GM23338 (cell line): ENCODE data around the gene ODF4. TPM values are rescaled to one million over a fixed set of nuclear protein-coding genes. Genes with fewer than 3 reads are reported as not detected.

Experiments used
- ATAC-seq: fragments of 200-7000 bp; cut with Tn5 transposase; 3 replicates; pipeline ENCODE4 v1.9.1; 2020
- DNase-seq: peaks from one replicate; pipeline ENCODE4 v3.0.0-alpha.2; 2015; ENCODE audit warnings: low spot score
- H2AFZ ChIP-seq: fragments of 200-600 bp; sonication (generic); 2 replicates; pipeline ENCODE4 v1.8.0; 2016; ENCODE audit warnings: antibody characterized with exemption, mild to moderate bottlenecking, moderate library complexity
- H3F3A ChIP-seq: fragments of 200-600 bp; sonication (generic); replicated peaks from 2 replicates; pipeline ENCODE4 v1.8.0; 2017; ENCODE audit warnings: antibody characterized with exemption, mixed run types, low read depth
- H3K27ac ChIP-seq: fragments of 200-600 bp; sonication (generic); 2 replicates; pipeline ENCODE4 v1.6.1; 2016; ENCODE audit warnings: low read depth
- H3K27me3 ChIP-seq: fragments of 200-600 bp; sonication (generic); 2 replicates; pipeline ENCODE4 v1.8.0; 2016; ENCODE audit warnings: mild to moderate bottlenecking, mixed run types, moderate library complexity; ENCODE audit not compliant: insufficient read depth
- H3K36me3 ChIP-seq: fragments of 200-600 bp; sonication (generic); 2 replicates; pipeline ENCODE4 v1.8.0; 2016; ENCODE audit warnings: mild to moderate bottlenecking; ENCODE audit not compliant: insufficient read depth
- H3K4me1 ChIP-seq: fragments of 200-600 bp; sonication (generic); 2 replicates; pipeline ENCODE4 v1.8.0; 2016; ENCODE audit warnings: mild to moderate bottlenecking, moderate library complexity; ENCODE audit not compliant: insufficient read depth
- H3K4me2 ChIP-seq: fragments of 200-600 bp; sonication (generic); 2 replicates; pipeline ENCODE4 v1.7.1; 2017; ENCODE audit warnings: mixed run types
- H3K4me3 ChIP-seq: fragments of 200-600 bp; sonication (generic); 2 replicates; pipeline ENCODE4 v1.6.1; 2016; ENCODE audit warnings: mixed run types
- H3K79me2 ChIP-seq: fragments of 200-600 bp; sonication (generic); replicated peaks from 2 replicates; pipeline ENCODE4 v1.8.0; 2017; ENCODE audit warnings: mild to moderate bottlenecking; ENCODE audit not compliant: insufficient read depth
- H3K9me2 ChIP-seq: fragments of 200-600 bp; sonication (generic); 2 replicates; pipeline ENCODE4 v1.8.0; 2017; ENCODE audit not compliant: insufficient read depth
- H4K20me1 ChIP-seq: fragments of 200-600 bp; sonication (generic); replicated peaks from 2 replicates; pipeline ENCODE4 v1.8.0; 2017; ENCODE audit warnings: mild to moderate bottlenecking; ENCODE audit not compliant: insufficient read depth
- H3K27ac Mint-ChIP-seq: 2 replicates; pipeline ENCODE4 v1.8.0; 2020; ENCODE audit warnings: inconsistent platforms, mild to moderate bottlenecking, moderate library complexity, mixed read lengths
- H3K27me3 Mint-ChIP-seq: 3 replicates; pipeline ENCODE4 v1.8.0; 2022; ENCODE audit warnings: low read depth, mild to moderate bottlenecking, moderate library complexity, mixed read lengths, inconsistent platforms; ENCODE audit not compliant: insufficient read depth, poor library complexity
- H3K36me3 Mint-ChIP-seq: 3 replicates; pipeline ENCODE4 v1.8.0; 2021; ENCODE audit warnings: low read depth, mild to moderate bottlenecking, inconsistent platforms, moderate library complexity, mixed read lengths
- H3K4me1 Mint-ChIP-seq: 3 replicates; pipeline ENCODE4 v1.8.0; 2020; ENCODE audit warnings: mild to moderate bottlenecking, inconsistent platforms, mixed read lengths
- H3K4me3 Mint-ChIP-seq: 3 replicates; pipeline ENCODE4 v1.8.0; 2021; ENCODE audit warnings: moderate library complexity, mild to moderate bottlenecking, inconsistent platforms, mixed read lengths
- H3K9me3 Mint-ChIP-seq: 3 replicates; pipeline ENCODE4 v1.8.0; 2020; ENCODE audit warnings: moderate library complexity, mild to moderate bottlenecking, inconsistent platforms, mixed read lengths
- CTCF ChIP-seq, 2 experiments: fragments of 200-600 bp in 1 of 2; sonication (generic) in 1 of 2; conservative IDR thresholded peaks; 2 replicates each; pipeline versions ENCODE4 v1.5.1 to v1.6.1; 2016 to 2017; ENCODE audit warnings: antibody characterized with exemption in 2 of 2, low read depth in 2 of 2, mild to moderate bottlenecking in 2 of 2, moderate library complexity in 1 of 2
- POLR2AphosphoS5 ChIP-seq: IDR thresholded peaks from 2 replicates; pipeline ENCODE4 v1.6.1; 2016; ENCODE audit warnings: antibody characterized with exemption, low read depth
- STAT1 ChIP-seq: IDR thresholded peaks from one replicate; pipeline ENCODE4 v1.6.1; 2016; ENCODE audit warnings: antibody characterized with exemption; ENCODE audit not compliant: unreplicated experiment
- polyA plus RNA-seq: library from polyadenylated mRNA; unstranded; fragments of >200 nt; fragmentation: Nextera tagmentation; extraction: Ambion mirVana; gene quantifications from 2 replicates; pipeline ENCODE4 v1.2.1, GENCODE V29; 2016
- total RNA-seq: library from RNA; depleted of rRNA; stranded (reverse); fragments of >200 nt; shearing (Covaris generic); gene quantifications from 2 replicates; pipeline ENCODE4 v1.2.3, GENCODE V29; 2014
- TF ChIP-seq, protein P1 (sequence below): fragments of 250-450 bp; sonication (Bioruptor Pico); IDR thresholded peaks from 2 replicates; pipeline ENCODE4 v1.5.0; 2020; ENCODE audit warnings: mild to moderate bottlenecking, moderate library complexity
- TF ChIP-seq, protein P2 (sequence below): IDR thresholded peaks from 2 replicates; pipeline ENCODE4 v1.6.1; 2016; ENCODE audit warnings: antibody characterized with exemption

The ODF4 gene
- total and polyA plus RNA-seq, 2 experiments from 2014 or later = not detected

GRCh38 chr17:8375738-8376259, 36.2 kb downstream of the ODF4 start (continued):
- TF ChIP-seq CTCF (conservative IDR thresholded peaks at IDR 0.05; ENCODE audit: low read depth in 2 of 2) = no peak
- TF ChIP-seq, protein P1, sequence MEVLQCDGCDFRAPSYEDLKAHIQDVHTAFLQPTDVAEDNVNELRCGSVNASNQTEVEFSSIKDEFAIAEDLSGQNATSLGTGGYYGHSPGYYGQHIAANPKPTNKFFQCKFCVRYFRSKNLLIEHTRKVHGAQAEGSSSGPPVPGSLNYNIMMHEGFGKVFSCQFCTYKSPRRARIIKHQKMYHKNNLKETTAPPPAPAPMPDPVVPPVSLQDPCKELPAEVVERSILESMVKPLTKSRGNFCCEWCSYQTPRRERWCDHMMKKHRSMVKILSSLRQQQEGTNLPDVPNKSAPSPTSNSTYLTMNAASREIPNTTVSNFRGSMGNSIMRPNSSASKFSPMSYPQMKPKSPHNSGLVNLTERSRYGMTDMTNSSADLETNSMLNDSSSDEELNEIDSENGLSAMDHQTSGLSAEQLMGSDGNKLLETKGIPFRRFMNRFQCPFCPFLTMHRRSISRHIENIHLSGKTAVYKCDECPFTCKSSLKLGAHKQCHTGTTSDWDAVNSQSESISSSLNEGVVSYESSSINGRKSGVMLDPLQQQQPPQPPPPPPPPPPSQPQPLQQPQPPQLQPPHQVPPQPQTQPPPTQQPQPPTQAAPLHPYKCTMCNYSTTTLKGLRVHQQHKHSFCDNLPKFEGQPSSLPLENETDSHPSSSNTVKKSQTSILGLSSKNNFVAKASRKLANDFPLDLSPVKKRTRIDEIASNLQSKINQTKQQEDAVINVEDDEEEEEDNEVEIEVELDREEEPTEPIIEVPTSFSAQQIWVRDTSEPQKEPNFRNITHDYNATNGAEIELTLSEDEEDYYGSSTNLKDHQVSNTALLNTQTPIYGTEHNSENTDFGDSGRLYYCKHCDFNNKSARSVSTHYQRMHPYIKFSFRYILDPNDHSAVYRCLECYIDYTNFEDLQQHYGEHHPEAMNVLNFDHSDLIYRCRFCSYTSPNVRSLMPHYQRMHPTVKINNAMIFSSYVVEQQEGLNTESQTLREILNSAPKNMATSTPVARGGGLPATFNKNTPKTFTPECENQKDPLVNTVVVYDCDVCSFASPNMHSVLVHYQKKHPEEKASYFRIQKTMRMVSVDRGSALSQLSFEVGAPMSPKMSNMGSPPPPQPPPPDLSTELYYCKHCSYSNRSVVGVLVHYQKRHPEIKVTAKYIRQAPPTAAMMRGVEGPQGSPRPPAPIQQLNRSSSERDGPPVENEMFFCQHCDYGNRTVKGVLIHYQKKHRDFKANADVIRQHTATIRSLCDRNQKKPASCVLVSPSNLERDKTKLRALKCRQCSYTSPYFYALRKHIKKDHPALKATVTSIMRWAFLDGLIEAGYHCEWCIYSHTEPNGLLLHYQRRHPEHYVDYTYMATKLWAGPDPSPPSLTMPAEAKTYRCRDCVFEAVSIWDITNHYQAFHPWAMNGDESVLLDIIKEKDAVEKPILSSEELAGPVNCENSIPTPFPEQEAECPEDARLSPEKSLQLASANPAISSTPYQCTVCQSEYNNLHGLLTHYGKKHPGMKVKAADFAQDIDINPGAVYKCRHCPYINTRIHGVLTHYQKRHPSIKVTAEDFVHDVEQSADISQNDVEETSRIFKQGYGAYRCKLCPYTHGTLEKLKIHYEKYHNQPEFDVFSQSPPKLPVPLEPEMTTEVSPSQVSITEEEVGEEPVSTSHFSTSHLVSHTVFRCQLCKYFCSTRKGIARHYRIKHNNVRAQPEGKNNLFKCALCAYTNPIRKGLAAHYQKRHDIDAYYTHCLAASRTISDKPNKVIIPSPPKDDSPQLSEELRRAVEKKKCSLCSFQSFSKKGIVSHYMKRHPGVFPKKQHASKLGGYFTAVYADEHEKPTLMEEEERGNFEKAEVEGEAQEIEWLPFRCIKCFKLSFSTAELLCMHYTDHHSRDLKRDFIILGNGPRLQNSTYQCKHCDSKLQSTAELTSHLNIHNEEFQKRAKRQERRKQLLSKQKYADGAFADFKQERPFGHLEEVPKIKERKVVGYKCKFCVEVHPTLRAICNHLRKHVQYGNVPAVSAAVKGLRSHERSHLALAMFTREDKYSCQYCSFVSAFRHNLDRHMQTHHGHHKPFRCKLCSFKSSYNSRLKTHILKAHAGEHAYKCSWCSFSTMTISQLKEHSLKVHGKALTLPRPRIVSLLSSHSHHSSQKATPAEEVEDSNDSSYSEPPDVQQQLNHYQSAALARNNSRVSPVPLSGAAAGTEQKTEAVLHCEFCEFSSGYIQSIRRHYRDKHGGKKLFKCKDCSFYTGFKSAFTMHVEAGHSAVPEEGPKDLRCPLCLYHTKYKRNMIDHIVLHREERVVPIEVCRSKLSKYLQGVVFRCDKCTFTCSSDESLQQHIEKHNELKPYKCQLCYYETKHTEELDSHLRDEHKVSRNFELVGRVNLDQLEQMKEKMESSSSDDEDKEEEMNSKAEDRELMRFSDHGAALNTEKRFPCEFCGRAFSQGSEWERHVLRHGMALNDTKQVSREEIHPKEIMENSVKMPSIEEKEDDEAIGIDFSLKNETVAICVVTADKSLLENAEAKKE (CRISPR knock-in tag) = no peak

- Mint-ChIP-seq H3K36me3 (peaks cover 71% of the 10 kb centered on the region), H3K27me3 (peaks cover 6% of the 10 kb centered on the region), H3K4me1 (peaks cover 36% of the 10 kb centered on the region), H3K27ac (peak within 1 kb of the TSS; percentile 94), H3K4me3 (peak within 1 kb of the TSS; percentile 74), H3K9me3 (no peaks in the 10 kb centered on the region)
- DNase-seq (peak; percentile 97), ATAC-seq (peak; percentile 94)
- H3K27ac ChIP-seq = peak within 1 kb of the TSS; percentile 99
- peaks cover 31% of the 10 kb centered on the region for H3K79me2 ChIP-seq
- peak within 1 kb of the TSS; percentile 96 for H3K4me3 ChIP-seq
- H3F3A ChIP-seq = peaks cover 48% of the 10 kb centered on the region
- H3K36me3 ChIP-seq = peaks cover 47% of the 10 kb centered on the region
- peak within 1 kb of the TSS; percentile 99 for H3K4me2 ChIP-seq
- peaks cover 26% of the 10 kb centered on the region for H4K20me1 ChIP-seq
- no peaks in the 10 kb centered on the region for H3K27me3 ChIP-seq
- H3K9me2 ChIP-seq = no peaks in the 10 kb centered on the region
- peak within 1 kb of the TSS; percentile 47; the same call in 1 of the 2 replicates for H2AFZ ChIP-seq
- H3K4me1 ChIP-seq = peaks cover 27% of the 10 kb centered on the region; the same call in 1 of the 2 replicates
- TF ChIP-seq CTCF (conservative IDR thresholded peaks at IDR 0.05; ENCODE audit: low read depth in 2 of 2) = peak; percentile 51 to 52
- TF ChIP-seq POLR2AphosphoS5 = peak; percentile 99
- TF ChIP-seq, protein P2, sequence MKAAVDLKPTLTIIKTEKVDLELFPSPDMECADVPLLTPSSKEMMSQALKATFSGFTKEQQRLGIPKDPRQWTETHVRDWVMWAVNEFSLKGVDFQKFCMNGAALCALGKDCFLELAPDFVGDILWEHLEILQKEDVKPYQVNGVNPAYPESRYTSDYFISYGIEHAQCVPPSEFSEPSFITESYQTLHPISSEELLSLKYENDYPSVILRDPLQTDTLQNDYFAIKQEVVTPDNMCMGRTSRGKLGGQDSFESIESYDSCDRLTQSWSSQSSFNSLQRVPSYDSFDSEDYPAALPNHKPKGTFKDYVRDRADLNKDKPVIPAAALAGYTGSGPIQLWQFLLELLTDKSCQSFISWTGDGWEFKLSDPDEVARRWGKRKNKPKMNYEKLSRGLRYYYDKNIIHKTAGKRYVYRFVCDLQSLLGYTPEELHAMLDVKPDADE = 0 out of 2 replicates have a peak, but pooled peaks have one; percentile 46
- no peak for TF ChIP-seq STAT1
Observed at GRCh38 chr17:8376271-8377067, 36.8 kb downstream of the ODF4 start, which contains the start of gene KRABD2. KRABD2 (minus strand) TSS chr17:8376704.
